ENCODE results near the gene AIG1.

The AIG1 gene

DNA sequence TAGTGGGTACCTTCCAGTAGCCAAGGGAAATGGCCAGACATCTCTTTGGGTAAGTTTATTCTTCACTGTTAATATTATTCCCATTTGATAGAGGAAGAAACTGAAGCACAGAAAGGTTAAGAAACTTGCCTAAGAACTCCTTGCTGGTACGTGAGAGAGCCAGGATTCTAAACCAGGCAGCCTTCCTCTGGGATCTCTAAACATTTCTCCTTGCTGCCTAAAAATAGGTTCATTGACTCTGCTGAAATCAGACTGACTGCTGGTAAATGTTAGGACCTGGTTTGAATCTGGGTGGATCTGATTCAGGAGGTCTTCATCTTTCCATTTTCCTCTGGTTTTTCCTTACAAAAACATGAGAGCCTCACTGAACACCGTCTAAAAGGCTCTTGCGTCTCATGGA, 186.9 kb downstream of the AIG1 start:
- H3K9me3 ChIP-seq (ENCODE audit: low read length): no peaks in the 10 kb centered on the region
- no peaks in the 10 kb centered on the region for H3K4me1 ChIP-seq (ENCODE audit: insufficient read depth, low read length, severe bottlenecking)
- no peaks in the 10 kb centered on the region for H3F3A ChIP-seq (ENCODE audit: insufficient read depth, low read length)

DNA sequence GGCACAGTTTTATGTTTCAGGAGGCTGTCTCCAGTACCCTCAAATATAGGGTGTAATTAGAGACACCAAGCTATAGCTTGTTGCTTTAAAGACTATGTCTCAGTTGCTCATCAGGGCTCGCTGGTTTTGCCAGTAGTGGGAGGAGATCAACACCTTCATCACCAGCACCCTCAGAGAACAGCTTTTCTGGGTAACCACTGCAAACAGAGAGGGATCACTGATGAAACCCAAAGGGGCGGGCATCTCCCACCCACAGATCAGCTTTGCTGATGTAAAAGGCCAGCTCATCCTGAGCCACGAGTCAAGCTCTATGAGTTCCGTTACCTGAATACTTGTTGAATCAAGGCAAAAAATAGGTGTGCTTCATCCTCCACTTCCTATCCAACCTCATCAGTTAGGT, 187.7 kb downstream of the AIG1 start:
- no peak overlapping the region for H3K4me3 ChIP-seq (ENCODE audit: low read depth, low read length, poor library complexity, severe bottlenecking)
- H3K9me2 ChIP-seq (ENCODE audit: low read depth, low read length): no peaks in the 10 kb centered on the region
- no peak overlapping the region for H2AFZ ChIP-seq (ENCODE audit: low read length)
- no peak overlapping the region for H3K27ac ChIP-seq (ENCODE audit: low read depth, low read length, poor library complexity, severe bottlenecking)
- H3K4me1 ChIP-seq (ENCODE audit: insufficient read depth, low read length, severe bottlenecking): no peaks in the 10 kb centered on the region
- H3K36me3 ChIP-seq (ENCODE audit: insufficient read depth, low read length): no peaks in the 10 kb centered on the region
- H4K20me1 ChIP-seq (ENCODE audit: insufficient read depth, low read length): no peaks in the 10 kb centered on the region
- H3K9me3 ChIP-seq (ENCODE audit: low read length): no peaks in the 10 kb centered on the region
- no peak overlapping the region for H3K4me2 ChIP-seq (ENCODE audit: low read length)
- no peaks in the 10 kb centered on the region for H3K79me2 ChIP-seq (ENCODE audit: insufficient read depth, low read length)
- H3F3A ChIP-seq (ENCODE audit: insufficient read depth, low read length): no peaks in the 10 kb centered on the region
- TF ChIP-seq EZH2 (IDR thresholded peaks at IDR 0.05; ENCODE audit: borderline replicate concordance, low read length): no peak
- TF ChIP-seq, protein P1, sequence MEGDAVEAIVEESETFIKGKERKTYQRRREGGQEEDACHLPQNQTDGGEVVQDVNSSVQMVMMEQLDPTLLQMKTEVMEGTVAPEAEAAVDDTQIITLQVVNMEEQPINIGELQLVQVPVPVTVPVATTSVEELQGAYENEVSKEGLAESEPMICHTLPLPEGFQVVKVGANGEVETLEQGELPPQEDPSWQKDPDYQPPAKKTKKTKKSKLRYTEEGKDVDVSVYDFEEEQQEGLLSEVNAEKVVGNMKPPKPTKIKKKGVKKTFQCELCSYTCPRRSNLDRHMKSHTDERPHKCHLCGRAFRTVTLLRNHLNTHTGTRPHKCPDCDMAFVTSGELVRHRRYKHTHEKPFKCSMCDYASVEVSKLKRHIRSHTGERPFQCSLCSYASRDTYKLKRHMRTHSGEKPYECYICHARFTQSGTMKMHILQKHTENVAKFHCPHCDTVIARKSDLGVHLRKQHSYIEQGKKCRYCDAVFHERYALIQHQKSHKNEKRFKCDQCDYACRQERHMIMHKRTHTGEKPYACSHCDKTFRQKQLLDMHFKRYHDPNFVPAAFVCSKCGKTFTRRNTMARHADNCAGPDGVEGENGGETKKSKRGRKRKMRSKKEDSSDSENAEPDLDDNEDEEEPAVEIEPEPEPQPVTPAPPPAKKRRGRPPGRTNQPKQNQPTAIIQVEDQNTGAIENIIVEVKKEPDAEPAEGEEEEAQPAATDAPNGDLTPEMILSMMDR (IDR thresholded peaks at IDR 0.05; ENCODE audit: low read length): no peak
- H3K9ac ChIP-seq (ENCODE audit: low read length): no peak overlapping the region
- no peaks in the 10 kb centered on the region for H3K27me3 ChIP-seq (ENCODE audit: insufficient read depth, low read length)

More for the DNA sequence above, 186.9 kb downstream of the AIG1 start:
- Histone ChIP-seq H3K27me3 (ENCODE audit: insufficient read depth, low read length) (no peaks in the 10 kb centered on the region), H2AFZ (ENCODE audit: low read length) (no peak overlapping the region), H3K9me2 (ENCODE audit: low read depth, low read length) (no peaks in the 10 kb centered on the region), H3K79me2 (ENCODE audit: insufficient read depth, low read length) (no peaks in the 10 kb centered on the region), H3K4me3 (ENCODE audit: low read depth, low read length, poor library complexity, severe bottlenecking) (no peak overlapping the region), H4K20me1 (ENCODE audit: insufficient read depth, low read length) (no peaks in the 10 kb centered on the region), H3K36me3 (ENCODE audit: insufficient read depth, low read length) (no peaks in the 10 kb centered on the region), H3K9ac (ENCODE audit: low read length) (no peak overlapping the region), H3K27ac (ENCODE audit: low read depth, low read length, poor library complexity, severe bottlenecking) (no peak overlapping the region), H3K4me2 (ENCODE audit: low read length) (no peak overlapping the region)
- TF ChIP-seq, protein P1 (IDR thresholded peaks at IDR 0.05; ENCODE audit: low read length): no peak
- no peak for TF ChIP-seq EZH2 (IDR thresholded peaks at IDR 0.05; ENCODE audit: borderline replicate concordance, low read length)

DNA sequence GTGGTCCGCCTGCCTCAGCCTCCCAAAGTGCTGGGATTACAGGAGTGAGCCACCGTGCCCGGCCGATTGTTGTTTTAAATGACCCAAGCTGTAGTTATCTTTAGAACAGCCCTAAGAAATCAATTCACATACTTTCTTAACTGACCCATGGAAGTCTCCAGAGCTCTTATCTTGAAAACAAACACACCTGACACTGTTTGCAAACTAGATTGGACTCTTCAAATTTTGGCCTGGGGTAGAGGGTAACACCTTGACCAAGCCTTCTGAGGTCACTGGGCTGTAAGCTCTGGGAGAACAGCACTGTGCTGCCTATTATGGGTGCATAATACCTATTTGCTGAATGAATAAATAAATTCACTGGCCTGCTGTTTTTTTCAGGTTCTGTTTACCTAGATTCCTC, 190.6 kb downstream of the AIG1 start:
- no peaks in the 10 kb centered on the region for H3K79me2 ChIP-seq (ENCODE audit: insufficient read depth, low read length)
- no peaks in the 10 kb centered on the region for H4K20me1 ChIP-seq (ENCODE audit: insufficient read depth, low read length)
- H3K9ac ChIP-seq (ENCODE audit: low read length): no peak overlapping the region
- no peaks in the 10 kb centered on the region for H3K9me3 ChIP-seq (ENCODE audit: low read length)
- no peaks in the 10 kb centered on the region for H3F3A ChIP-seq (ENCODE audit: insufficient read depth, low read length)
- no peak overlapping the region for H3K27ac ChIP-seq (ENCODE audit: low read depth, low read length, poor library complexity, severe bottlenecking)
- H3K4me1 ChIP-seq (ENCODE audit: insufficient read depth, low read length, severe bottlenecking): no peaks in the 10 kb centered on the region
- no peak overlapping the region for H3K4me2 ChIP-seq (ENCODE audit: low read length)
- no peaks in the 10 kb centered on the region for H3K27me3 ChIP-seq (ENCODE audit: insufficient read depth, low read length)
- no peak overlapping the region for H3K4me3 ChIP-seq (ENCODE audit: low read depth, low read length, poor library complexity, severe bottlenecking)
- no peaks in the 10 kb centered on the region for H3K9me2 ChIP-seq (ENCODE audit: low read depth, low read length)
- H2AFZ ChIP-seq (ENCODE audit: low read length): no peak overlapping the region
- TF ChIP-seq EZH2 (IDR thresholded peaks at IDR 0.05; ENCODE audit: borderline replicate concordance, low read length): no peak
- TF ChIP-seq, protein P1 (IDR thresholded peaks at IDR 0.05; ENCODE audit: low read length): no peak
- no peaks in the 10 kb centered on the region for H3K36me3 ChIP-seq (ENCODE audit: insufficient read depth, low read length)

Measured in OCI-LY1 (cell line).